HepG2 (cell line): Measurements from ENCODE around the gene EIF2S3B. TPM values are rescaled to one million over a fixed set of nuclear protein-coding genes. Genes with fewer than 3 reads are reported as not detected.

ENCODE experiments used
- CCAR2 ChIP-seq: fragments of 200-400 bp; formaldehyde crosslinking; optimal IDR thresholded peaks from 2 replicates; pipeline ENCODE3; 2018; ENCODE audit warnings: low read depth, mild to moderate bottlenecking, low read length, moderate library complexity
- JUNB ChIP-seq: sonication (generic); formaldehyde crosslinking; IDR thresholded peaks from 2 replicates; pipeline ENCODE4 v1.8.0; 2022; ENCODE audit warnings: missing genetic modification reagents, mild to moderate bottlenecking, borderline replicate concordance
- KMT2A ChIP-seq: sonication (generic); formaldehyde crosslinking; IDR thresholded peaks from 2 replicates; pipeline ENCODE4 v1.4.0; 2020; ENCODE audit warnings: missing genetic modification reagents
- MEIS2 ChIP-seq: sonication (generic); formaldehyde crosslinking; IDR thresholded peaks from 2 replicates; pipeline ENCODE4 v1.9.0; 2021; ENCODE audit warnings: mild to moderate bottlenecking, missing genetic modification reagents
- PBX3 ChIP-seq: sonication (generic); formaldehyde crosslinking; IDR thresholded peaks from 2 replicates; pipeline ENCODE4 v1.8.1; 2023; ENCODE audit warnings: missing genetic modification reagents, inconsistent platforms, borderline replicate concordance
- SNRNP70 ChIP-seq: fragments of 200-400 bp; formaldehyde crosslinking; IDR thresholded peaks from 2 replicates; pipeline ENCODE4 v1.6.1; 2017; ENCODE audit warnings: mild to moderate bottlenecking, low read depth, low read length, moderate library complexity
- SP1 ChIP-seq, 2 experiments: fragments of 450-650 bp in 1 of 2; sonication (generic) in 1 of 2; formaldehyde crosslinking in 1 of 2; IDR thresholded peaks; 2 replicates each; pipeline versions ENCODE4 v1.4.0 to v1.6.1; 2016 to 2020; ENCODE audit warnings: missing genetic modification reagents in 1 of 2
- TRAFD1 ChIP-seq: sonication (generic); formaldehyde crosslinking; IDR thresholded peaks from 2 replicates; pipeline ENCODE4 v1.5.1; 2020; ENCODE audit warnings: missing genetic modification reagents, mild to moderate bottlenecking, borderline replicate concordance
- ZHX2 ChIP-seq, 2 experiments: sonication (generic) in 1 of 2; formaldehyde crosslinking in 1 of 2; IDR thresholded peaks; 2 replicates each; pipeline versions ENCODE4 v1.6.1 to v1.9.0; 2014 to 2022; ENCODE audit warnings: antibody characterized with exemption in 1 of 2, borderline replicate concordance in 1 of 2, inconsistent platforms in 1 of 2, low read depth in 1 of 2, missing genetic modification reagents in 1 of 2
- ZNF337 ChIP-seq: sonication (generic); formaldehyde crosslinking; IDR thresholded peaks from 2 replicates; pipeline ENCODE4 v1.5.1; 2020; ENCODE audit warnings: missing genetic modification reagents, low read depth, mild to moderate bottlenecking, borderline replicate concordance
- ZNF564 ChIP-seq: sonication (generic); formaldehyde crosslinking; IDR thresholded peaks from 2 replicates; pipeline ENCODE4 v1.8.1; 2023; ENCODE audit warnings: mild to moderate bottlenecking, missing genetic modification reagents
- ZSCAN21 ChIP-seq: sonication (generic); formaldehyde crosslinking; IDR thresholded peaks from 2 replicates; pipeline ENCODE4 v1.8.0; 2022; ENCODE audit warnings: mild to moderate bottlenecking, missing genetic modification reagents, moderate library complexity, borderline replicate concordance
- polyA plus RNA-seq, 8 experiments: library from polyadenylated mRNA; depleted of rRNA in 3 of 8; stranded (reverse) in 7 of 8; unstranded in 1 of 8; fragments of >200 nt; fragmentation: Illumina TruSeq in 4 of 8; extraction: Trizol in 4 of 8; gene quantifications; 2 replicates each; pipeline versions ENCODE4 v1.2.1 to v1.2.3, GENCODE V29; 2011 to 2016; ENCODE audit warnings: low read depth in 4 of 8, missing spikeins in 1 of 8, mixed read lengths in 1 of 8; ENCODE audit not compliant: insufficient read depth in 1 of 8
- total RNA-seq, 5 experiments: library from RNA; depleted of rRNA; stranded (reverse); fragments of >200 nt; fragmentation: Illumina TruSeq; extraction: Trizol; gene quantifications; 2 replicates each; pipeline ENCODE4 v1.2.3, GENCODE V29; 2016; ENCODE audit warnings: low read depth in 1 of 5
- TF ChIP-seq, protein P1 (sequence below): sonication (generic); formaldehyde crosslinking; IDR thresholded peaks from 2 replicates; pipeline ENCODE4 v1.5.0; 2020; ENCODE audit warnings: missing genetic modification reagents
- TF ChIP-seq, protein P2 (sequence below): sonication (generic); formaldehyde crosslinking; IDR thresholded peaks from 2 replicates; pipeline ENCODE4 v1.8.0; 2022; ENCODE audit warnings: missing genetic modification reagents, low read depth, mild to moderate bottlenecking, borderline replicate concordance

EIF2S3B gene
- total and polyA plus RNA-seq, 2 of the 13 experiments (the other 11 are each of a cell fraction or from before 2014, with no cell fraction given) = 3.6 to 7.6 TPM

DNA sequence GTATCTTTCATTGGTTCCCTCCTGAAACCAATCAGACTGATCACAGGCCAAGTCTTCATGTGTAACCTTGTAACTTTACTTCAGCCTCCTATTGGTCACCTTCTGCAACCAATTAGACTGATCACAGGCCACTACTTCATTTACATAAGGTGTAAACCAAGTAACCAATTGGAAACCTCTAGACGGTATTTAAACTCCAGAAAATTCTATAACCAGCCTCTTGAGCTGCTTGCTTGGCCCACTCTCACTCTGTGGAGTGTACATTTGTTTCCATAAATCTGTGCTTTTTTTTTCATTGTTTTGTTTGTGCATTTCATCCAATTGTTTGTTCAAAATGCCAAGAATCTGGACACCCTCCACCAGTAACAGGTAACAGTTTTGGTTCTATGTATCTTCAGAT, 47.5 kb downstream of the EIF2S3B start (continued):
- TF ChIP-seq, protein P1, sequence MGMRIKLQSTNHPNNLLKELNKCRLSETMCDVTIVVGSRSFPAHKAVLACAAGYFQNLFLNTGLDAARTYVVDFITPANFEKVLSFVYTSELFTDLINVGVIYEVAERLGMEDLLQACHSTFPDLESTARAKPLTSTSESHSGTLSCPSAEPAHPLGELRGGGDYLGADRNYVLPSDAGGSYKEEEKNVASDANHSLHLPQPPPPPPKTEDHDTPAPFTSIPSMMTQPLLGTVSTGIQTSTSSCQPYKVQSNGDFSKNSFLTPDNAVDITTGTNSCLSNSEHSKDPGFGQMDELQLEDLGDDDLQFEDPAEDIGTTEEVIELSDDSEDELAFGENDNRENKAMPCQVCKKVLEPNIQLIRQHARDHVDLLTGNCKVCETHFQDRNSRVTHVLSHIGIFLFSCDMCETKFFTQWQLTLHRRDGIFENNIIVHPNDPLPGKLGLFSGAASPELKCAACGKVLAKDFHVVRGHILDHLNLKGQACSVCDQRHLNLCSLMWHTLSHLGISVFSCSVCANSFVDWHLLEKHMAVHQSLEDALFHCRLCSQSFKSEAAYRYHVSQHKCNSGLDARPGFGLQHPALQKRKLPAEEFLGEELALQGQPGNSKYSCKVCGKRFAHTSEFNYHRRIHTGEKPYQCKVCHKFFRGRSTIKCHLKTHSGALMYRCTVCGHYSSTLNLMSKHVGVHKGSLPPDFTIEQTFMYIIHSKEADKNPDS (CRISPR knock-in tag) = no peak
- TF ChIP-seq KMT2A (CRISPR knock-in tag) = no peak
- no peak for TF ChIP-seq ZNF337 (CRISPR knock-in tag)
- no peak for TF ChIP-seq SNRNP70
- TF ChIP-seq MEIS2 = no peak
- no peak for TF ChIP-seq ZSCAN21 (CRISPR knock-in tag)
- TF ChIP-seq PBX3 = no peak
- no peak for TF ChIP-seq ZNF564
- no peak for TF ChIP-seq CCAR2
- TF ChIP-seq TRAFD1 (CRISPR knock-in tag) = no peak
- TF ChIP-seq, protein P2, sequence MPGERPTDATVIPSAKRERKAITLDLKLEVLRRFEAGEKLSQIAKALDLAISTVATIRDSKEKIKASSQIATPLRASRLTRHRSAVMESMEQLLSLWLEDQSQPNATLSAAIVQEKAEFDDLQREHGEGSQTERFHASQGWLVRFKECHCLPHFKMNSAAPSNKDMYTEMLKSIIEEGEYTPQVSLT (CRISPR knock-in tag) = no peak
- TF ChIP-seq ZHX2 (IDR thresholded peaks at IDR 0.05; ENCODE audit: low read depth) = no peak
- no peak for TF ChIP-seq ZHX2 (CRISPR knock-in tag; IDR thresholded peaks at IDR 0.05; ENCODE audit: borderline replicate concordance)
- no peak for TF ChIP-seq JUNB (CRISPR knock-in tag)
- TF ChIP-seq SP1 (IDR thresholded peaks at IDR 0.05) = no peak
- no peak for TF ChIP-seq SP1 (CRISPR knock-in tag; IDR thresholded peaks at IDR 0.05)
